ENCODE results near the gene UTS2R.

- TF ChIP-seq CTCF (IDR thresholded peaks at IDR 0.05 in 4 of 5, conservative IDR thresholded peaks at IDR 0.05 in 1 of 5) (no peak), POLR2A (IDR thresholded peaks at IDR 0.05) (no peak)
These were observed 46.8 kb upstream of the UTS2R start for GRCh38 chr17:82324566-82325285.
